GM12892 (cell line): ENCODE results near the gene PRICKLE1.

Experiments
- POLR2A ChIP-seq: IDR thresholded peaks from 2 replicates; pipeline ENCODE4 v1.6.1; 2011; ENCODE audit warnings: low read depth, low read length, control low read depth
- POLR2AphosphoS5 ChIP-seq: IDR thresholded peaks from 2 replicates; pipeline ENCODE4 v1.6.1; 2011; ENCODE audit warnings: low read depth, low read length, control low read depth

- TF ChIP-seq POLR2AphosphoS5 = no peak
- no peak for TF ChIP-seq POLR2A
Measured at GRCh38 chr12:42617622-42618021, 28.1 kb upstream of the PRICKLE1 start.
